ENCODE data around the gene COL18A1. TPM values are rescaled to one million over a fixed set of nuclear protein-coding genes. Genes with fewer than 3 reads are reported as not detected.

COL18A1 gene
- total RNA-seq, 1 donor from 2014 or later = 59.0 TPM

Small RNAs within 50 kb of the gene (small RNA-seq; reads per million reads assigned to genes)
- gene MIR6815 (not detected), gene MTCO1P3 (not detected)

Other genes starting within 250 kb of the COL18A1 start
- 18.3 TPM for gene POFUT2, start 117.3 kb upstream of the COL18A1 start, total RNA-seq
- gene SLC19A1, start 137.3 kb downstream of the COL18A1 start, total RNA-seq = 4.7 TPM
- not detected for gene PCBP3, start 238.6 kb downstream of the COL18A1 start, total RNA-seq